ENCODE results near the gene KCNG2. TPM values are rescaled to one million over a fixed set of nuclear protein-coding genes. Genes with fewer than 3 reads are reported as not detected.

Gene KCNG2
- polyA plus RNA-seq, 1 experiment: 0.38 TPM

- no peak for DNase-seq (ENCODE audit: low read depth, low spot score)
- H3K9me3 ChIP-seq (ENCODE audit: control insufficient read depth, insufficient read depth, low read length): peaks cover 59% of the 10 kb centered on the region
- H3K27me3 ChIP-seq (ENCODE audit: control insufficient read depth, insufficient read depth, low read length): no peaks in the 10 kb centered on the region
- TF ChIP-seq CTCF (IDR thresholded peaks at IDR 0.05; ENCODE audit: low read depth, low read length): no peak
- no peak overlapping the region for H3K4me3 ChIP-seq (ENCODE audit: low read depth, low read length)
- no peak overlapping the region for H3K27ac ChIP-seq (ENCODE audit: low read depth, low read length)
- CTCF ChIA-PET: no interaction called here
- POLR2A ChIA-PET: no interaction called here
Observed at GRCh38 chr18:79917169-79917852, 119.6 kb downstream of the KCNG2 start.

DNA sequence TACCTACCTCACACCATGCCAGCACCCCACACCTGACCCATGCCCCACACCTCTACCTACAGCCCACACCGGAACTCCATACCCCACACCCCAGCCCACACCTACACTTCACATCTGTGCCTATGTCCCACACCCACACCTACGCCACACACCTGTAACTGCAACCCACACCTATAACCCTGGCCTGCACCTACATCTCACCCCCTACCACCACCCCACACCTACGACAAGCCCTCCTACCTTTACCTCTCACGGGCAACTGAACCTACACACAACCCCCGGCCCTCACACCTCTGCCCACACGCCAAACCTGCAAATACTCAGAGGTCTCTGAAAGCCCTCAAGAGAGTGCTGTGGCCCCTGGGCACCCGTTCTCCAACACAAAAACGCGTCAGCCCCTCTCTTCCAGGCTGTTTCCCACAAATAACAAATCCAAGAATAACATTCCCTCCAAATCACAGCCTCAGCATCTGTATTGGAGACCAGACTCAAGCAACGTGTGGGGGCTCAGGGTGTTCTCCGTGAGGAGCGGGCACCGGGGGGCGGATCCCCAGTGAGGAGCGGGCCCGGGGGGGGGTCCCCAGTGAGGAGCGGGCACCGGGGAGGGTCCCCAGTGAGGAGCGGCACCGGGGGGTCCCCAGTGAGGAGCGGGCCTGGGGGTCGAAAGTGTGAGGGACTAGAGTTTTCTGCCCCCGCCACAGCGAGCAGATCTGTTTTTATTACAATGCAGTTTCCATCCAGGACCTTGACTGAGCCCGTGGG lies 120.3 kb downstream of the KCNG2 start:
- CTCF ChIA-PET: no interaction called here
- no peak for TF ChIP-seq CTCF (IDR thresholded peaks at IDR 0.05; ENCODE audit: low read depth, low read length)
- no peak for DNase-seq (ENCODE audit: low read depth, low spot score)
- Histone ChIP-seq H3K4me3 (ENCODE audit: low read depth, low read length) (no peak overlapping the region), H3K27ac (ENCODE audit: low read depth, low read length) (no peak overlapping the region), H3K9me3 (ENCODE audit: control insufficient read depth, insufficient read depth, low read length) (peaks cover 57% of the 10 kb centered on the region), H3K27me3 (ENCODE audit: control insufficient read depth, insufficient read depth, low read length) (no peaks in the 10 kb centered on the region)
- POLR2A ChIA-PET: no interaction called here

- CTCF ChIA-PET: no interaction called here
- Histone ChIP-seq H3K27me3 (ENCODE audit: control insufficient read depth, insufficient read depth, low read length) (no peaks in the 10 kb centered on the region), H3K9me3 (ENCODE audit: control insufficient read depth, insufficient read depth, low read length) (peaks cover 58% of the 10 kb centered on the region), H3K27ac (ENCODE audit: low read depth, low read length) (no peak overlapping the region), H3K4me3 (ENCODE audit: low read depth, low read length) (no peak overlapping the region)
- no peak for DNase-seq (ENCODE audit: low read depth, low spot score)
- POLR2A ChIA-PET: no interaction called here
- TF ChIP-seq CTCF (IDR thresholded peaks at IDR 0.05; ENCODE audit: low read depth, low read length): no peak
Observed at GRCh38 chr18:79918615-79919011, 120.9 kb downstream of the KCNG2 start.

- ChIA-PET POLR2A (no interaction called here), CTCF (no interaction called here)
- TF ChIP-seq CTCF (IDR thresholded peaks at IDR 0.05; ENCODE audit: low read depth, low read length): no peak
- DNase-seq (ENCODE audit: low read depth, low spot score): no peak
- Histone ChIP-seq H3K4me3 (ENCODE audit: low read depth, low read length) (no peak overlapping the region), H3K27ac (ENCODE audit: low read depth, low read length) (no peak overlapping the region), H3K9me3 (ENCODE audit: control insufficient read depth, insufficient read depth, low read length) (peaks cover 63% of the 10 kb centered on the region), H3K27me3 (ENCODE audit: control insufficient read depth, insufficient read depth, low read length) (no peaks in the 10 kb centered on the region)
Observed at GRCh38 chr18:79919089-79919488, 121.4 kb downstream of the KCNG2 start.

Measured in AG04450 (cell line).